ENCODE results near the gene CDK5RAP1. TPM values are rescaled to one million over a fixed set of nuclear protein-coding genes. Genes with fewer than 3 reads are reported as not detected.
"Not testable (repeated sequence)": the region's sequence is repeated elsewhere in the genome, so short reads cannot be mapped to it uniquely, and the experiment has no call there.

Gene CDK5RAP1
- total and polyA plus RNA-seq, 5 donors, result 22.4 to 27.0 (median 25.3) TPM

DNA sequence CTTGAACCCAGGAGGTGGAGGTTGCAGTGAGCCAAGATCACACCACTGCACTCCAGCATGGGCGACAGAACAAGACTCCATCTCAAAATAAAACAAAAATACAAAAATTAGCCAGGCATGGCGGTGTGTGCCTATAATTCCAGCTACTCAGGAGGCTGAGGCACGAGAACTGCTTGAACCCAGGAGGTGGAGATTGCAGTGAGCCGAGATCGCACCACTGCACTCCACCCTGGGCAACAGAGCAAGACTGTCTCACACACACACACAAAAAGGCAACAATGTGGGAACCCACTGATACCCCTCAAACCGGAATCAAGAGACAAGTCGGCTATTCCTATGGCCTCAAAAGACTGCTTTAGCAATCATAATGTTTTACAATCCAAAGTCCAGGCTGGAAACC is 39.2 kb upstream of the CDK5RAP1 start:
- intact Hi-C loops (cut with DNase I), result loop anchor here in 1 of 4 donors (10.0 kb wide), 1 partner anchor 224 kb away; the partner anchor contains the start of genes ACTL10 and C20orf144
- peak overlapping the region; percentile 83 for H3K27ac ChIP-seq (ENCODE audit: low read length)
- not testable (repeated sequence) for H3K4me1 ChIP-seq (ENCODE audit: control insufficient read depth, insufficient read depth, low read length); H3K4me3 ChIP-seq (ENCODE audit: low read length); H3K9me3 ChIP-seq (ENCODE audit: control insufficient read depth, low read length); DNase-seq; ATAC-seq; H3K27me3 ChIP-seq (ENCODE audit: control insufficient read depth, insufficient read depth)
- 74% methylated on average over 7 of the region's 7 CpGs for WGBS

DNA sequence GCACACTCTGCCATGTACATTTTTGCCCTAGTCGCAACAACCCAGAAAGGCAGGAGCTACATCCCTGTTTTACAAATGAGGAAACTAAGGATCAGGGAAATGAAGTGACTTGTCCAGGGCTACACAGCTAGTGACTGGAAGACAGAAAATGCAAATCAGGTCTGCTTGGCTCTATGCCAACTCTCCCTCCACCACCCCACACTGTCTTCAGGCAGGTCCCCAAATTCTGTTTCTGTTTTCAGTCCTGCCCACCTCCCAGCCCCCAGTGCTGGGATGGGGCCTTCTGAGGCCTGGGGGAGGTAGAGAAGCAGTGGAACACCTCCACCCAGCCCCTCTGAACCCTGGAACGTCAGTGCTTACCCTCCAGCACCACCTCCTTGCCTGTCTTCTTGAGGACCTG is 37.2 kb upstream of the CDK5RAP1 start:
- Histone ChIP-seq H3K9me3 (ENCODE audit: control insufficient read depth, low read length) (no peaks in the 10 kb centered on the region), H3K4me1 (ENCODE audit: control insufficient read depth, insufficient read depth, low read length) (peaks cover 10% of the 10 kb centered on the region), H3K27me3 (ENCODE audit: control insufficient read depth, insufficient read depth) (no peaks in the 10 kb centered on the region), H3K4me3 (ENCODE audit: low read length) (no peak overlapping the region), H3K27ac (ENCODE audit: low read length) (peak overlapping the region; percentile 83)
- DNase-seq, result no peak
- ATAC-seq, result no peak
- WGBS, result 69% methylated on average over 2 of the region's 2 CpGs
- intact Hi-C loops (cut with DNase I), result no loop called here

DNA sequence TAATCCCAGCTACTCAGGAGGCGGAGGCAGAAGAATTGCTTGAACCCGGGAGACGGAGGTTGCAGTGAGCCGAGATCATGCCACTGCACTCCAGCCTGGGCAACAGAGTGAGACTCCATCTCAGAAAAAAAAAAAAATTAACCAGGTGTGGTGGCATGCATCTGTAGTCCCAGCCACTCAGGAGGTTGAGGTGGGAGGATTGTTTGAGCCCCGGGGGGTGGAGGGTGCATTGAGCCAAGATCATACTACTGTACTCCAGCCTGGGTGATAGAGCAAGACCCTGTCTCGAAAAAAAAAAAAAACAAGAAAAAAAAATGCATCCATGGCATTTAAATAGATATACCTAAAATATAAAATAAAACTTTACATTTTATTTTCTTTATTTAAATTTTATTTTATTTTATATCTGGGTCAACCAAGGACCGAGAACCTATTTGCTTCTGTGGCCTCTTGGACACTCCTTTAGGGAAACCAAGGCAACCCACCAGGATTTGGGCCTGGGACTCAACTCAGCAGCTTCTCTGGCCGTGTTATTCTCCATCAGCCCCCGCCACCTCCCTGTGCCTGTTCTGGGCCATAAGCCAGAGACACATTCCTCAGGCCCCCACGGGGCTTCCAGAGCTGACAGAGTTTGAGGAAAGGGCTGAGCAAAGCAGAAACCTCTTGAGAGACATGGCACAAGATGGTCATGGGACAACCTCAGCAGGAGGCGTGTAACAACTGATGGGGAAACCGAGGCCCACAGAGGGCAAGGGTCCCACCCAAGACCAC is 36.0 kb upstream of the CDK5RAP1 start:
- peak; percentile 59 to 73 for ATAC-seq
- Histone ChIP-seq H3K27me3 (ENCODE audit: control insufficient read depth, insufficient read depth) (no peaks in the 10 kb centered on the region), H3K9me3 (ENCODE audit: control insufficient read depth, low read length) (no peaks in the 10 kb centered on the region), H3K4me3 (ENCODE audit: low read length) (no peak overlapping the region), H3K27ac (ENCODE audit: low read length) (peak overlapping the region; percentile 98), H3K4me1 (ENCODE audit: control insufficient read depth, insufficient read depth, low read length) (peaks cover 10% of the 10 kb centered on the region)
- WGBS, result 44% methylated on average over 12 of the region's 12 CpGs
- DNase-seq, result peak; percentile 73 to 90 (median 88)
- intact Hi-C loops (cut with DNase I), result no loop called here

DNA sequence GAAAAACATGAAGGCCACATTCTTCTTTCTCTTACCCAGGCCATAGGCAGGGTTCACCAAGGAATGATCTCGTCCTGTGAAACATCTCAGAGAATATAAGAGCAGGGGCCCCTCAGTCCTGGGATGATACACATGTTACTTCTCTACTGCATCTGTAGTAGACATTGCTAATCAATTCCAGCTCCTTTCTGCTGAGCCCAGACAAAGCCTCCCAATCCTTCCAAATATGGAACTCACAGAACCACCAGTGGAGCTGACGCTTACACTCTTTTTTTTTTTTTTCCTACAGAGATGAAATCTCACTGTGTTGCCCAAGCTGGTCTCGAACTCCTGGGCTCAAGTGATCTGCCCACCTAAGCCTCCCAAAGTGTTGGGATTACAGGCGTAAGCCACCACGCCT is 33.1 kb upstream of the CDK5RAP1 start:
- Histone ChIP-seq H3K27me3 (ENCODE audit: control insufficient read depth, insufficient read depth) (no peaks in the 10 kb centered on the region), H3K27ac (ENCODE audit: low read length) (peak overlapping the region; percentile 98), H3K9me3 (ENCODE audit: control insufficient read depth, low read length) (no peaks in the 10 kb centered on the region), H3K4me3 (ENCODE audit: low read length) (no peak overlapping the region), H3K4me1 (ENCODE audit: control insufficient read depth, insufficient read depth, low read length) (peaks cover 17% of the 10 kb centered on the region)
- WGBS, result 84% methylated on average over 5 of the region's 5 CpGs
- DNase-seq (no peak), ATAC-seq (no peak)
- intact Hi-C loops (cut with DNase I), result no loop called here

DNA sequence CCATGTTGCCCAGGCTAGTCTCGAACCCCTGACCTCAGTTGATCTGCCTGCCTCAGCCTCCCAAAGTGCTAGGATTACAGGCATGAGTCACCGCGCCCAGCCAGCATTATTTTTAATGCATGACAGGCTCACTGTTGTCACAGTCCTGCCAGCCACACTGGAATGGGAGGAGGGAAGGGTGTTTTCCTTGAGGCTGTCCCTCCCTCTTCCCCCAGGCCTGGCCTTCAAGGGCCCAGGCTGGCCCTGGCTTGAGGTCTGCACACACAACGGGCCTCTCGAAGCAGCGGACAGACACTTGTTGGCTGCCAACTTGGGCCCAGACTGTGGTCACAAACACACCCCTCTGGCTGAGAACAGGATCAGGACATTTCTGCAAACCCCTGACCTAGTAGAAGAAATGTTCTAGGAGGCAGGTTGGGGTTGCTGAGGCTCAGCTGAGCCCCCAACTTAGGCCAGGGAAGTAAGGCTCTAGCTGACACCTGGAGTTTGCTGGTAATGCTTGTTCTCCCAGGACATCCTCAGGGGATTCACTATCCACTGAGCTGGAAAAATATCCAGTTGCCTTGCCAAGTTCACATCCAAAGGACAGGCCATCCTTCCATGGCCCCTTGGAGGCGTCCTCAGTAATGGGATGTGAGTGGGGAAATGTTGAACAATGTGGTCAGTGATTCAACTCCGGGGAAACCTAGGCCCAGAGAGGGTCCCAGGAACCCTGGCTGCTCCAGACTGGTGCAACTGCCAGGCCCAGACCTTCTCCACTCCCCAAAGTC is 32.3 kb upstream of the CDK5RAP1 start:
- DNase-seq, result peak; percentile 84 to 91 (median 88)
- H3K27ac ChIP-seq (ENCODE audit: low read length), result peak overlapping the region; percentile 98
- WGBS, result 36% methylated on average over 8 of the region's 8 CpGs
- intact Hi-C loops (cut with DNase I), result no loop called here
- H3K9me3 ChIP-seq (ENCODE audit: control insufficient read depth, low read length), result no peaks in the 10 kb centered on the region
- H3K27me3 ChIP-seq (ENCODE audit: control insufficient read depth, insufficient read depth), result no peaks in the 10 kb centered on the region
- peaks cover 15% of the 10 kb centered on the region for H3K4me1 ChIP-seq (ENCODE audit: control insufficient read depth, insufficient read depth, low read length)
- ATAC-seq, result peak; percentile 93 to 94
- no peak overlapping the region for H3K4me3 ChIP-seq (ENCODE audit: low read length)

DNA sequence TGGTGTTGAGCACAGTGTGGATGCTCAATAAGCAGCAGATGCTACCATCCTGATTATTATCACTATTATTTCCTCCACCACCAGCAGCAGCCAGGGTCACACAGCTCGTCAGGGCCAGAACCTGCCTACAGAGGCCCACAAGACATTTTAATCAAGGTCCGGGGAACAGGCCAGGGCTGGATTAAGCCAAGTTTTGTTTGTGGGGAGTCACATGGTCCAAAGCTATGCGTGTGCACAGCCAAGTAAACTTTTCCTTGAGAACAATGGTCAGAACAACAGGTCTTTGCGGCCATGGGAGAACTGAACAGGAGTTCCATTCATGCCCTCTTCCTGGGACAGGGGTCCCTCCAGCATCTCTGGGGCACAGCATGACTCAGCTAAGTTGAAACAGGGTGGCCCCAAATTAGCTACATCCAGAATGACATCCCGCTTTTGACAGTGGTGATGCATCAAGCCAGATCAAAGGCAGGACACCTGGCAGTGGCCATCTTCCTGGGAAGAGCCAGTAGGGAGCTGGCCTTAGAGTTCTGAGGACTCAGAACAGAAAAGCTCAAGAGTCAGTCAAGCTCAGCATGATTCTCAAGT is 30.6 kb upstream of the CDK5RAP1 start:
- intact Hi-C loops (cut with DNase I), result no loop called here
- DNase-seq (peak in 1 of 3 donors; percentile 77), ATAC-seq (peak; percentile 51 to 65)
- H3K9me3 ChIP-seq (ENCODE audit: control insufficient read depth, low read length), result no peaks in the 10 kb centered on the region
- H3K4me1 ChIP-seq (ENCODE audit: control insufficient read depth, insufficient read depth, low read length), result peaks cover 7% of the 10 kb centered on the region
- 38% methylated on average over 5 of the region's 5 CpGs for WGBS
- H3K27ac ChIP-seq (ENCODE audit: low read length), result peak overlapping the region; percentile 96
- H3K4me3 ChIP-seq (ENCODE audit: low read length), result no peak overlapping the region
- H3K27me3 ChIP-seq (ENCODE audit: control insufficient read depth, insufficient read depth), result no peaks in the 10 kb centered on the region

DNA sequence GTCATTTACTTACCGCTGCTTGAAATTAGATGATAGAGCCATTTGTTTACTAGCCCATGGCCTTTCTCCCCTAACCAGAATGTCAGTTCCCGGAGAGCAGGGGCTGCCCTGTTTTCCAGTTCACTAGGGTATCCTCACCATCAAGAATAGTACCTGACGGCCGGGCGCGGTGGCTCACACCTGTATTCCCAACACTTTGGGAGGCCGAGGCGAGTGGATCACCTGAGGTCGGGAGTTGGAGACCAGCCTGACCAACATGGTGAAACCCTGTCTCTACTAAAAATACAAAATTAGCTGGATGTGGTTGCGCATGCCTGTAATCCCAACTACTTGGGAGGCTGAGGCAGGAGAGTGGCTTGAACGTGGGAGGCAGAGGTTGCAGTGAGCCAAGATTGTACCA is 22.6 kb upstream of the CDK5RAP1 start:
- ATAC-seq, result not testable (repeated sequence)
- H3K27ac ChIP-seq (ENCODE audit: low read length), result peak overlapping the region; percentile 79
- DNase-seq, result peak in 1 of 3 donors; percentile 46

DNA sequence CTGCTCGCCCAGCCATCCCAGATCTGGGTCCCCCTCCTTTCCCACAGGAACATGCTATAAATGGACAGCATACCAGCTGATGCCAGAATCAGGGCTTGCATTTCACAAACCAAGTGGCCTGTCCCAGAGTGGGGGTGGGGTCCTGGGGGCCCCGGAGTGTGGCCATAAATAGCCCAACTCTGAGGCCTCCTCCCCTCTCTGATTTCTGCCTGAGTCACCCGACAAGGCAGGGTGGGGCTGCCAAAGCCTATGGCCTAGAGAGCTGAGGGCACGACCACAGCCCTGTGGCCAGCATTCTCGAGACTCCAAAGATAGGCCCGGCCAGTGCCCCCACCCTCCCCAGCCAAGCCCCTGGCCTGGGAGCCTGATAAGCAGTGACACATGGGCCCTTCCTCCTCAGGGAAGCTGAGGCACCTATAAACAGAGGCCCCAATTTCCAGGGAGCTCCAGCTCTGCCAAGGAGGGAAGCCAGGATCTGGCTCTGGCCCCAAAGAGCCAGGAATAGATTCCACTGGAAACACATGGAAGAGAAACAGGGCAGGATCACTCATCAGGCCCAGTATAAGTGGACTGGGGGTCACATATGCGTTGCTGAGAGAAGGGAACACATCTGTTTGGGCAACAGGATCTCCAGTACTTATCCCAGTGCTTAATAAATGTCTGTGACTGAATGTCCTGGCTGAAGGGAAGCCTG is 22.0 kb upstream of the CDK5RAP1 start:
- 26% methylated on average over 7 of the region's 7 CpGs for WGBS
- no peaks in the 10 kb centered on the region for H3K9me3 ChIP-seq (ENCODE audit: control insufficient read depth, low read length)
- H3K4me3 ChIP-seq (ENCODE audit: low read length), result no peak overlapping the region
- DNase-seq (peak; percentile 89 to 92 (median 91)), ATAC-seq (peak; percentile 86 to 91)
- no peaks in the 10 kb centered on the region for H3K27me3 ChIP-seq (ENCODE audit: control insufficient read depth, insufficient read depth)
- peak overlapping the region; percentile 98 for H3K27ac ChIP-seq (ENCODE audit: low read length)
- peaks cover 9% of the 10 kb centered on the region for H3K4me1 ChIP-seq (ENCODE audit: control insufficient read depth, insufficient read depth, low read length)
- intact Hi-C loops (cut with DNase I), result no loop called here

More for the DNA sequence above, 22.6 kb upstream of the CDK5RAP1 start:
- H3K9me3 ChIP-seq (ENCODE audit: control insufficient read depth, low read length); H3K4me1 ChIP-seq (ENCODE audit: control insufficient read depth, insufficient read depth, low read length); H3K27me3 ChIP-seq (ENCODE audit: control insufficient read depth, insufficient read depth); H3K4me3 ChIP-seq (ENCODE audit: low read length); intact Hi-C loops (cut with DNase I): not testable (repeated sequence)
- WGBS, result 80% methylated on average over 11 of the region's 11 CpGs

DNA sequence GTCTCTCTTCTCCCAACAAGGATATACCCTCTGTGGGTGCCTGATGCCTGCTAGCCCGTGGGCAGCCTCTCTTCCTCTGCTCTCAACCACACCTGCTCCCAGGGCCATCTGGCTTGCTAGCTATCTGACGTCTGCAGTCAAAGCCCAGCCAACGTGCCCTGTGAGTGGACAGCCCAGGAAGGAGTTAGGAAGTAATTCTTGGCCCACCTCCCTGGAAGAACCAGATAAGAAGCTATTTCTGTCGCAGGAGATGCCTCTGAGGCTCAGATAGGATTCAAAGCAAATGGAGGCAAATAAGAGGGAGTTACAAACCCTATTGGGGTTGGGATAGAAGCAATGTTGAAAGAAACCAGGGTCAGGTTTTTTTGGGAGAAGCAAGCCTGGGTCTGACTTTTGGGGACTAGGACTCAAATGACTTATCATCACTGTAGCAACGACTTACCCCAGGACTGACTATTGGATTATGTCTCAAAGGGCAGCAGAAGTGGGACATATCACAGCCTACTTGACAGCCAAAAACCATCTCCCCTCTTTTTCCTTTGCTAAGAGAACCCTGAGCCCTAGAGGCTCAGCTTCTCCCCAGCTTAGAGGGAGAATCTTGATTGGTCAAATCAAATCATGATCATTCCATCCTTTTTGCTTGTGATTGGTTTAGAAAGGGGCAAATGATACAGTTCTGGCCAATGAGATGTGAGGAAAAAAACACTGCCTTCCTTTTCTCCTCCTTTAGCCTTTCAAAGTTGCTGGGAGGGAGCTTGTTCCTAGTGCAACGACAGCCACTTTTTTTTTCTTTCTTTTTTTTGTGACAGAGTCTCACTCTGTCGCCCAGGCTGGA is 18.0 kb upstream of the CDK5RAP1 start:
- H3K27ac ChIP-seq (ENCODE audit: low read length), result peak overlapping the region; percentile 90
- intact Hi-C loops (cut with DNase I), result no loop called here
- ATAC-seq, result peak; percentile 78 to 81
- WGBS, result 21% methylated on average over 7 of the region's 7 CpGs
- H3K27me3 ChIP-seq (ENCODE audit: control insufficient read depth, insufficient read depth), result no peaks in the 10 kb centered on the region
- no peak overlapping the region for H3K4me3 ChIP-seq (ENCODE audit: low read length)
- peak; percentile 85 to 91 (median 89) for DNase-seq
- H3K4me1 ChIP-seq (ENCODE audit: control insufficient read depth, insufficient read depth, low read length), result peaks cover 9% of the 10 kb centered on the region
- no peaks in the 10 kb centered on the region for H3K9me3 ChIP-seq (ENCODE audit: control insufficient read depth, low read length)

DNA sequence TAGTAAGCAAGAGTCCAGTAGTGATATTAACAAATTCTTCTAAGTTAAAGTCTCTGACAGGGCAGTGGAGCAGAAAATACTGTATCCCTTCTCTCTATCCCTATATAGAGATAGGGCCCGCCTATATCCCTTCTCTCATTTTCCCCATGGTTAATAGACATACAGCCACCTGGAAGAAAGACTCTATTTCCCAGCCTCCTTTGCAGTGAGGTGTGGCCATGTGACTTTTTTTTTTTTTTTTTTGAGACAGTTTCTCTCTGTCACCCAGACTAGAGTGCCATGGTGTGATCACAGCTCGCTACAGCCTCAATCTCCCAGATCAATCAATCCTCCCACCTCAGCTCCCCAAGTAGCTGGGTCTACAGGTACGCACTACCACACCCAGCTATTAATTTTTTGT is 16.7 kb upstream of the CDK5RAP1 start:
- H3K27me3 ChIP-seq (ENCODE audit: control insufficient read depth, insufficient read depth), result no peaks in the 10 kb centered on the region
- DNase-seq (no peak), ATAC-seq (no peak)
- 86% methylated on average over 3 of the region's 3 CpGs for WGBS
- no peak overlapping the region for H3K4me3 ChIP-seq (ENCODE audit: low read length)
- H3K4me1 ChIP-seq (ENCODE audit: control insufficient read depth, insufficient read depth, low read length), result peaks cover 7% of the 10 kb centered on the region
- no peaks in the 10 kb centered on the region for H3K9me3 ChIP-seq (ENCODE audit: control insufficient read depth, low read length)
- H3K27ac ChIP-seq (ENCODE audit: low read length), result peak overlapping the region; percentile 77
- intact Hi-C loops (cut with DNase I), result no loop called here

All from right cardiac atrium (tissue), 5 donors.